ENCODE measurements around the gene ASB18. TPM values are rescaled to one million over a fixed set of nuclear protein-coding genes. Genes with fewer than 3 reads are reported as not detected.

Gene ASB18
- total RNA-seq, 1 donor from 2014 or later, result 44.4 TPM

GRCh38 chr2:236215196-236215595, 49.0 kb downstream of the ASB18 start:
- no peak for DNase-seq (ENCODE audit: low spot score)
- intact Hi-C loops (cut with DNase I), result no loop called here

- intact Hi-C loops (cut with DNase I), result no loop called here
- no peak for DNase-seq (ENCODE audit: low spot score)
Observed at GRCh38 chr2:236214376-236214995, 49.7 kb downstream of the ASB18 start.

GRCh38 chr2:236211296-236211695, 52.9 kb downstream of the ASB18 start:
- intact Hi-C loops (cut with DNase I), result no loop called here
- no peak for DNase-seq (ENCODE audit: low spot score)

- DNase-seq (ENCODE audit: low spot score), result no peak
- intact Hi-C loops (cut with DNase I), result no loop called here
Observed at GRCh38 chr2:236210536-236210935, 53.7 kb downstream of the ASB18 start.

GRCh38 chr2:236209996-236210395, 54.2 kb downstream of the ASB18 start:
- DNase-seq (ENCODE audit: low spot score), result no peak
- intact Hi-C loops (cut with DNase I), result no loop called here

- DNase-seq (ENCODE audit: low spot score), result no peak
- intact Hi-C loops (cut with DNase I), result no loop called here
Observed at GRCh38 chr2:236209535-236209934, 54.7 kb downstream of the ASB18 start.

GRCh38 chr2:236208019-236208926, 55.9 kb downstream of the ASB18 start:
- intact Hi-C loops (cut with DNase I), result no loop called here

GRCh38 chr2:236207472-236207871, 56.7 kb downstream of the ASB18 start:
- no peak for DNase-seq (ENCODE audit: low spot score)
- intact Hi-C loops (cut with DNase I), result no loop called here

More at GRCh38 chr2:236208019-236208926, 55.9 kb downstream of the ASB18 start:
- DNase-seq (ENCODE audit: low spot score), result no peak

GRCh38 chr2:236205867-236206645, 58.1 kb downstream of the ASB18 start:
- DNase-seq (ENCODE audit: low spot score), result no peak
- intact Hi-C loops (cut with DNase I), result no loop called here

GRCh38 chr2:236204953-236205352, 59.3 kb downstream of the ASB18 start:
- no peak for DNase-seq (ENCODE audit: low spot score)
- intact Hi-C loops (cut with DNase I), result no loop called here

GRCh38 chr2:236200378-236200777, 63.8 kb downstream of the ASB18 start:
- DNase-seq (ENCODE audit: low spot score), result no peak
- intact Hi-C loops (cut with DNase I), result no loop called here

GRCh38 chr2:236196366-236196765, 67.8 kb downstream of the ASB18 start:
- DNase-seq (ENCODE audit: low spot score), result no peak
- intact Hi-C loops (cut with DNase I), result no loop called here

GRCh38 chr2:236195726-236196125, 68.5 kb downstream of the ASB18 start:
- intact Hi-C loops (cut with DNase I), result no loop called here
- DNase-seq (ENCODE audit: low spot score), result no peak

- DNase-seq (ENCODE audit: low spot score), result no peak
- intact Hi-C loops (cut with DNase I), result no loop called here
Observed at GRCh38 chr2:236194786-236195185, 69.4 kb downstream of the ASB18 start.

GRCh38 chr2:236193026-236193425, 71.2 kb downstream of the ASB18 start:
- DNase-seq (ENCODE audit: low spot score), result no peak
- intact Hi-C loops (cut with DNase I), result no loop called here

- DNase-seq (ENCODE audit: low spot score), result no peak
- intact Hi-C loops (cut with DNase I), result no loop called here
Observed at GRCh38 chr2:236190674-236191073, 73.5 kb downstream of the ASB18 start.

GRCh38 chr2:236184701-236185100, 79.5 kb downstream of the ASB18 start:
- intact Hi-C loops (cut with DNase I), result no loop called here
- DNase-seq (ENCODE audit: low spot score), result no peak

- intact Hi-C loops (cut with DNase I), result loop anchor here (2.0 kb wide), 1 partner anchor 402 kb away; no protein-coding TSS in a partner anchor
- DNase-seq (ENCODE audit: low spot score), result no peak
Observed at GRCh38 chr2:236180831-236181453, 83.3 kb downstream of the ASB18 start.

- no peak for DNase-seq (ENCODE audit: low spot score)
- intact Hi-C loops (cut with DNase I), result loop anchor here (2.0 kb wide), 1 partner anchor 401 kb away; no protein-coding TSS in a partner anchor
Observed at GRCh38 chr2:236180076-236180816, 84.0 kb downstream of the ASB18 start.

All from cardiac septum (tissue), 1 donor.